Endothelial cell of umbilical vein (primary cell): Measurements from ENCODE around the gene SLC15A5. TPM values are rescaled to one million over a fixed set of nuclear protein-coding genes. Genes with fewer than 3 reads are reported as not detected.

Experiments
- BruUV-seq: library from RNA; stranded (reverse); fragments of 400-500 nt; replicated peaks from 2 replicates; lab custom pipeline; 2021; lab: Mats Ljungman, UMichigan
- CTCF ChIA-PET: fragments of 300-600, 350-600 bp; sonication (Branson Sonifier 250); formaldehyde crosslinking; loops from one replicate; lab custom pipeline; 2021; ENCODE audit warnings: antibody characterized with exemption, inconsistent platforms; lab: Charles Lee
- POLR2A ChIA-PET: fragments of 300-600, 350-600 bp; sonication (Branson Sonifier 250); formaldehyde crosslinking; loops from one replicate; lab custom pipeline; 2021; ENCODE audit warnings: antibody characterized with exemption, inconsistent platforms; lab: Charles Lee
- DNase-seq: peaks from one replicate; pipeline ENCODE4 v3.0.0-alpha.2; 2011; ENCODE audit warnings: low read depth, low spot score
- FAIRE-seq: peaks from 2 replicates; lab custom pipeline; 2011; peaks lifted over from hg19 to GRCh38; lab: Jason Lieb, UNC
- H2AFZ ChIP-seq: 2 replicates; pipeline ENCODE4 v1.6.0; 2012; ENCODE audit warnings: low read depth, low read length, control low read depth, inconsistent platforms
- H3K27ac ChIP-seq: 2 replicates; pipeline ENCODE4 v1.5.1; 2011; ENCODE audit warnings: low read depth, mild to moderate bottlenecking, control low read depth, low read length, moderate library complexity; ENCODE audit not compliant: insufficient read depth
- H3K27me3 ChIP-seq, 2 experiments: 2 replicates each; pipeline versions ENCODE4 v1.6.0 to v1.6.1; 2011; ENCODE audit warnings: low read length in 2 of 2, mixed read lengths in 1 of 2; ENCODE audit not compliant: control insufficient read depth in 2 of 2, insufficient read depth in 2 of 2
- H3K36me3 ChIP-seq, 2 experiments: 2 replicates in 1 of 2; 3 replicates in 1 of 2; pipeline ENCODE4 v1.5.1; 2011; ENCODE audit warnings: low read length in 2 of 2, mild to moderate bottlenecking in 1 of 2, moderate library complexity in 1 of 2; ENCODE audit not compliant: control insufficient read depth in 2 of 2, insufficient read depth in 2 of 2; ENCODE audit errors: extremely low read depth in 1 of 2
- H3K4me1 ChIP-seq: 3 replicates; pipeline ENCODE4 v1.5.1; 2011; ENCODE audit warnings: mild to moderate bottlenecking, low read length; ENCODE audit not compliant: control insufficient read depth, insufficient read depth; ENCODE audit errors: extremely low read depth
- H3K4me2 ChIP-seq: 2 replicates; pipeline ENCODE4 v1.6.1; 2011; ENCODE audit warnings: low read length, control low read depth, mixed read lengths; ENCODE audit not compliant: insufficient read depth
- H3K4me3 ChIP-seq, 3 experiments: fragments of 200-600 bp in 1 of 3; sonication (generic), shearing (Covaris generic) in 1 of 3; replicated peaks in 1 of 3; 2 replicates each; pipeline ENCODE4 v1.5.1; 2011 to 2016; ENCODE audit warnings: control low read depth in 3 of 3, low read length in 3 of 3, mild to moderate bottlenecking in 2 of 3, inconsistent platforms in 1 of 3, low read depth in 1 of 3, moderate library complexity in 1 of 3; ENCODE audit not compliant: insufficient read depth in 1 of 3
- H3K79me2 ChIP-seq: 2 replicates; pipeline ENCODE4 v1.6.0; 2012; ENCODE audit warnings: low read length, inconsistent platforms; ENCODE audit not compliant: control insufficient read depth, insufficient read depth
- H3K9ac ChIP-seq: replicated peaks from 2 replicates; pipeline ENCODE3; 2011; ENCODE audit warnings: low read length, control low read depth; ENCODE audit not compliant: insufficient read depth; ENCODE audit errors: extremely low read depth
- H3K9me1 ChIP-seq: replicated peaks from 3 replicates; pipeline ENCODE4 v1.6.0; 2011; ENCODE audit warnings: mild to moderate bottlenecking, low read length; ENCODE audit not compliant: control insufficient read depth, insufficient read depth; ENCODE audit errors: extremely low read depth
- H3K9me3 ChIP-seq: replicated peaks from 2 replicates; pipeline ENCODE4 v1.5.1; 2012; ENCODE audit warnings: low read length, inconsistent platforms; ENCODE audit not compliant: control insufficient read depth, insufficient read depth
- H4K20me1 ChIP-seq: replicated peaks from 2 replicates; pipeline ENCODE3; 2011; ENCODE audit warnings: mild to moderate bottlenecking, low read length; ENCODE audit not compliant: control insufficient read depth, insufficient read depth; ENCODE audit errors: extremely low read depth
- EZH2 ChIP-seq: IDR thresholded peaks from 2 replicates; pipeline ENCODE4 v1.6.1; 2012; ENCODE audit warnings: borderline replicate concordance, low read depth, mild to moderate bottlenecking, moderate library complexity, low read length, inconsistent platforms; ENCODE audit not compliant: severe bottlenecking
- FOS ChIP-seq: IDR thresholded peaks from 2 replicates; pipeline ENCODE4 v1.6.1; 2011; ENCODE audit warnings: mild to moderate bottlenecking, low read length, moderate library complexity, borderline replicate concordance; ENCODE audit not compliant: insufficient read depth
- GATA2 ChIP-seq: IDR thresholded peaks from 2 replicates; pipeline ENCODE4 v1.7.0; 2011; ENCODE audit warnings: low read depth, mild to moderate bottlenecking, moderate library complexity, mixed read lengths, low read length; ENCODE audit not compliant: insufficient read length, insufficient read depth
- JUN ChIP-seq: IDR thresholded peaks from 2 replicates; pipeline ENCODE4 v1.6.1; 2011; ENCODE audit warnings: borderline replicate concordance, low read depth; ENCODE audit not compliant: insufficient read length, insufficient read depth
- MYC ChIP-seq: IDR thresholded peaks from one replicate; pipeline ENCODE4 v1.6.1; 2011; ENCODE audit warnings: mild to moderate bottlenecking, low read depth, low read length
- POLR2A ChIP-seq: IDR thresholded peaks from 2 replicates; pipeline ENCODE4 v1.6.1; 2012; ENCODE audit warnings: low read depth, mild to moderate bottlenecking, control low read depth, low read length
- POLR2AphosphoS5 ChIP-seq: IDR thresholded peaks from 2 replicates; pipeline ENCODE4 v1.6.1; 2012; ENCODE audit warnings: low read depth, mild to moderate bottlenecking, control low read depth, low read length, moderate library complexity; ENCODE audit not compliant: insufficient read depth
- dilution Hi-C: fragments of 300-500 bp; cut with MboI; formaldehyde crosslinking; loops from one replicate; pipeline ENCODE4 v1.15.0; 2019; ENCODE audit warnings: low sequenced_read_pairs; ENCODE audit not compliant: extremely low pct_ligation_motif_present
- intact Hi-C: fragments of 100-400 bp; cut with micrococcal nuclease; formaldehyde crosslinking; loops from one replicate; pipeline ENCODE4 v1.10.0; 2022
- polyA plus RNA-seq, 4 experiments: library from polyadenylated mRNA; depleted of rRNA in 3 of 4; stranded (reverse) in 3 of 4; unstranded in 1 of 4; fragments of >200 nt; gene quantifications; 2 replicates each; pipeline versions ENCODE4 v1.2.1 to v1.2.3, GENCODE V29; 2011 to 2012; ENCODE audit warnings: missing spikeins in 1 of 4
- total RNA-seq: library from RNA; stranded (reverse); gene quantifications from 2 replicates; pipeline ENCODE4 v1.2.3, GENCODE V29; 2021
- TF ChIP-seq, protein P1 (sequence below), 2 donors: IDR thresholded peaks; 1 replicate in 1 of 2; 2 replicates in 1 of 2; pipeline ENCODE4 v1.5.1; 2011; ENCODE audit warnings: low read length in 2 of 2, mild to moderate bottlenecking in 2 of 2, moderate library complexity in 2 of 2, control low read depth in 1 of 2, inconsistent platforms in 1 of 2, low read depth in 1 of 2; ENCODE audit not compliant: insufficient read depth in 1 of 2; ENCODE audit errors: extremely low read depth in 1 of 2
- TF ChIP-seq, protein P2 (sequence below): IDR thresholded peaks from 2 replicates; pipeline ENCODE4 v1.6.1; 2011; ENCODE audit not compliant: insufficient read depth, insufficient read length

The SLC15A5 gene
- total and polyA plus RNA-seq, 2 donors (not counting 3 experiments of a cell fraction or from before 2014, with no cell fraction given) = not detected

DNA sequence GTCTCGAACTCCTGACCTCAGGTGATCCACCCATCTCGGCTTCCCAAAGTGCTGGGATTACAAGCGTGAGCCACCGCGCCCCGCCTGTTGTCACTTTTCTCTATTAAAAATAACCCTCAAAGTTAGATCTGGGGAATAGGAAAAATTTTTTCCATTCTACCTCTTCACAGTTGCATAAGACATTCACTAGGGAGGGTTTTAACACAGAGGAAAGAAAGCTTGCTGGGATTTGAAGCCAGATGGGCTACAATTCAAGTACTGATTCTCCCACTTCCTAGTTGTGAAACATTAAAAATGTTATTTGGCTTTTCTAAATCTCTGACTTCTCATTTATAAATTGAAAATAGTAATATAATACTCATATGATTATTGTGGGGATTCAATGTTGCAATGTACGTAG lies 23.3 kb upstream of the SLC15A5 start:
- Histone ChIP-seq H3K4me2 (no peak overlapping the region), H3K36me3 (no peaks in the 10 kb centered on the region), H3K9ac (no peak overlapping the region), H3K4me1 (no peaks in the 10 kb centered on the region), H3K27ac (no peak overlapping the region), H3K79me2 (no peaks in the 10 kb centered on the region), H3K9me3 (no peaks in the 10 kb centered on the region), H3K27me3 (no peaks in the 10 kb centered on the region), H4K20me1 (no peaks in the 10 kb centered on the region), H3K9me1 (no peaks in the 10 kb centered on the region), H2AFZ (no peak overlapping the region), H3K4me3 (no peak overlapping the region)
- CTCF ChIA-PET = no interaction called here
- no peak for DNase-seq
- BruUV-seq = no TSS peak
- intact Hi-C loops = no loop called here
- dilution Hi-C loops = no loop called here
- POLR2A ChIA-PET = no interaction called here
- TF ChIP-seq GATA2 (no peak), FOS (no peak), POLR2AphosphoS5 (no peak), JUN (no peak), MYC (no peak), EZH2 (no peak), POLR2A (no peak)
- TF ChIP-seq, protein P1, sequence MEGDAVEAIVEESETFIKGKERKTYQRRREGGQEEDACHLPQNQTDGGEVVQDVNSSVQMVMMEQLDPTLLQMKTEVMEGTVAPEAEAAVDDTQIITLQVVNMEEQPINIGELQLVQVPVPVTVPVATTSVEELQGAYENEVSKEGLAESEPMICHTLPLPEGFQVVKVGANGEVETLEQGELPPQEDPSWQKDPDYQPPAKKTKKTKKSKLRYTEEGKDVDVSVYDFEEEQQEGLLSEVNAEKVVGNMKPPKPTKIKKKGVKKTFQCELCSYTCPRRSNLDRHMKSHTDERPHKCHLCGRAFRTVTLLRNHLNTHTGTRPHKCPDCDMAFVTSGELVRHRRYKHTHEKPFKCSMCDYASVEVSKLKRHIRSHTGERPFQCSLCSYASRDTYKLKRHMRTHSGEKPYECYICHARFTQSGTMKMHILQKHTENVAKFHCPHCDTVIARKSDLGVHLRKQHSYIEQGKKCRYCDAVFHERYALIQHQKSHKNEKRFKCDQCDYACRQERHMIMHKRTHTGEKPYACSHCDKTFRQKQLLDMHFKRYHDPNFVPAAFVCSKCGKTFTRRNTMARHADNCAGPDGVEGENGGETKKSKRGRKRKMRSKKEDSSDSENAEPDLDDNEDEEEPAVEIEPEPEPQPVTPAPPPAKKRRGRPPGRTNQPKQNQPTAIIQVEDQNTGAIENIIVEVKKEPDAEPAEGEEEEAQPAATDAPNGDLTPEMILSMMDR (IDR thresholded peaks at IDR 0.05; ENCODE audit: extremely low read depth in 1 of 2, insufficient read depth in 1 of 2, low read depth in 1 of 2, low read length in 2 of 2) = no peak
- TF ChIP-seq, protein P2, sequence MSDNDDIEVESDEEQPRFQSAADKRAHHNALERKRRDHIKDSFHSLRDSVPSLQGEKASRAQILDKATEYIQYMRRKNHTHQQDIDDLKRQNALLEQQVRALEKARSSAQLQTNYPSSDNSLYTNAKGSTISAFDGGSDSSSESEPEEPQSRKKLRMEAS = no peak
- FAIRE-seq = no peak
